ENCODE data around the gene GFOD1. TPM values are rescaled to one million over a fixed set of nuclear protein-coding genes. Genes with fewer than 3 reads are reported as not detected.

GFOD1 gene
- total RNA-seq, 1 experiment from 2014 or later, result 0.68 TPM

- ChIA-PET POLR2A (ENCODE audit: unreplicated experiment) (interaction anchor here (0.6 kb wide), 1 partner anchor 233 kb away, joined by 3 read pairs; no protein-coding TSS in a partner anchor), CTCF (no interaction called here)
- no peaks in the 10 kb centered on the region for H4K20me1 ChIP-seq (ENCODE audit: insufficient read depth)
- no TSS peak for BruUV-seq (replicated peaks)
- no peak overlapping the region for H3K4me3 ChIP-seq
- TF ChIP-seq, protein P1, sequence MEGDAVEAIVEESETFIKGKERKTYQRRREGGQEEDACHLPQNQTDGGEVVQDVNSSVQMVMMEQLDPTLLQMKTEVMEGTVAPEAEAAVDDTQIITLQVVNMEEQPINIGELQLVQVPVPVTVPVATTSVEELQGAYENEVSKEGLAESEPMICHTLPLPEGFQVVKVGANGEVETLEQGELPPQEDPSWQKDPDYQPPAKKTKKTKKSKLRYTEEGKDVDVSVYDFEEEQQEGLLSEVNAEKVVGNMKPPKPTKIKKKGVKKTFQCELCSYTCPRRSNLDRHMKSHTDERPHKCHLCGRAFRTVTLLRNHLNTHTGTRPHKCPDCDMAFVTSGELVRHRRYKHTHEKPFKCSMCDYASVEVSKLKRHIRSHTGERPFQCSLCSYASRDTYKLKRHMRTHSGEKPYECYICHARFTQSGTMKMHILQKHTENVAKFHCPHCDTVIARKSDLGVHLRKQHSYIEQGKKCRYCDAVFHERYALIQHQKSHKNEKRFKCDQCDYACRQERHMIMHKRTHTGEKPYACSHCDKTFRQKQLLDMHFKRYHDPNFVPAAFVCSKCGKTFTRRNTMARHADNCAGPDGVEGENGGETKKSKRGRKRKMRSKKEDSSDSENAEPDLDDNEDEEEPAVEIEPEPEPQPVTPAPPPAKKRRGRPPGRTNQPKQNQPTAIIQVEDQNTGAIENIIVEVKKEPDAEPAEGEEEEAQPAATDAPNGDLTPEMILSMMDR (conservative IDR thresholded peaks at IDR 0.05), result no peak
- TF ChIP-seq EZH2 (IDR thresholded peaks at IDR 0.05; ENCODE audit: low read depth), result no peak
- H3F3A ChIP-seq (ENCODE audit: insufficient read depth, low read depth), result no peaks in the 10 kb centered on the region
- DNase-seq, result no peak
- H3K4me2 ChIP-seq, result no peak overlapping the region
- no peaks in the 10 kb centered on the region for H3K79me2 ChIP-seq (ENCODE audit: low read depth)
- no peaks in the 10 kb centered on the region for H3K9me2 ChIP-seq (ENCODE audit: insufficient read depth)
- no peak overlapping the region for H2AFZ ChIP-seq
- H3K36me3 ChIP-seq (ENCODE audit: low read depth), result no peaks in the 10 kb centered on the region
- intact Hi-C loops (cut with micrococcal nuclease; ENCODE audit: unreplicated experiment), result no loop called here
- H3K4me1 ChIP-seq (replicated peaks; ENCODE audit: insufficient read depth), result peaks cover 6% of the 10 kb centered on the region; the same call in 1 of the 2 replicates
- H3K9me3 ChIP-seq (ENCODE audit: insufficient read depth, low read depth), result no peaks in the 10 kb centered on the region
- H3K27ac ChIP-seq, result no peak overlapping the region
- H3K27me3 ChIP-seq (ENCODE audit: insufficient read depth, low read depth), result no peaks in the 10 kb centered on the region
These were observed 144.9 kb downstream of the GFOD1 start for GRCh38 chr6:13342414-13343019.

DNA sequence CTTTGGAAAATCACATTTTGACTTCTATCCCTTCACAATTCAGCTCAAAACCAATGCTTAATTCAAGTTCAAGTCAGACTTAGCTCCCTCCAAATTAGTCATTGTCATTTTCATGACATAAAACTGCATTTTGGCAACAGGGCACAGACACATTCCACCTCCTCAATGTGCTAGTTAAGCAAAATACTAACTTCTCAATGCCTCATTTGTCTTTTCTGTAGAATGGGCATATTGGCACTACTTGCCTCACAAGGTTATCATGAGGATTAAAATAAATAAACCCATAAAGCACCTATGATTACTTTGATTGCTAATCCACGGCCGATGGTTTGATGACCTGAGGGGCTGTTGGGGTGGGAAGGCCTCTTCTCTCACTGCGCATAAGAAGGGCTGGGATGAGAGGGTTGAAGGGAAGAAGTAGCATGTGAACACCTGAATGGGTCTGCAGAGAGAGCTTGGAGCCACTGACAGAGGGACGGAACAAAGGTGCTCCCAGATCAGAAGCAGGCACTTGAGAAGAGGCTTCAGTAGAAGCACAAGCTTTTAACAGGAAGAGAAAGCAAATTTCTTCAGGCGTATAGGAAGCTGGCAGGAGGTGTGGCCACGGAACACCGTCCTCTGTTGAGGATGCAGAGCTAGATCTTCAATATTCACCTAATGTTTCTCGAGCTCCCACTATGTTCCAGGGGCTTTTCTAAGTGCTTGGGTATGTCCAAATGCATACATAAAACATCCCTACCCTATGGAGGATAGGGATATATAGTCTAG is 147.4 kb downstream of the GFOD1 start:
- intact Hi-C loops (cut with micrococcal nuclease; ENCODE audit: unreplicated experiment), result loop anchor here (5.0 to 10.0 kb wide), 3 partner anchors 137 to 727 kb away; no protein-coding TSS in a partner anchor
- no peaks in the 10 kb centered on the region for H3K79me2 ChIP-seq (ENCODE audit: low read depth)
- no peaks in the 10 kb centered on the region for H3F3A ChIP-seq (ENCODE audit: insufficient read depth, low read depth)
- no peak for TF ChIP-seq EZH2 (IDR thresholded peaks at IDR 0.05; ENCODE audit: low read depth)
- TF ChIP-seq, protein P1 (conservative IDR thresholded peaks at IDR 0.05), result no peak
- no peak overlapping the region for H2AFZ ChIP-seq
- no peaks in the 10 kb centered on the region for H3K9me2 ChIP-seq (ENCODE audit: insufficient read depth)
- no peak overlapping the region for H3K4me3 ChIP-seq
- no TSS peak for BruUV-seq (replicated peaks)
- CTCF ChIA-PET, result no interaction called here
- no peak for DNase-seq
- no peaks in the 10 kb centered on the region for H3K27me3 ChIP-seq (ENCODE audit: insufficient read depth, low read depth)
- H4K20me1 ChIP-seq (ENCODE audit: insufficient read depth), result no peaks in the 10 kb centered on the region
- H3K36me3 ChIP-seq (ENCODE audit: low read depth), result no peaks in the 10 kb centered on the region
- H3K4me2 ChIP-seq, result no peak overlapping the region
- H3K27ac ChIP-seq, result no peak overlapping the region
- POLR2A ChIA-PET (ENCODE audit: unreplicated experiment), result no interaction called here
- H3K4me1 ChIP-seq (replicated peaks; ENCODE audit: insufficient read depth), result no peaks in the 10 kb centered on the region; the same call in 1 of the 2 replicates
- H3K9me3 ChIP-seq (ENCODE audit: insufficient read depth, low read depth), result no peaks in the 10 kb centered on the region

DNA sequence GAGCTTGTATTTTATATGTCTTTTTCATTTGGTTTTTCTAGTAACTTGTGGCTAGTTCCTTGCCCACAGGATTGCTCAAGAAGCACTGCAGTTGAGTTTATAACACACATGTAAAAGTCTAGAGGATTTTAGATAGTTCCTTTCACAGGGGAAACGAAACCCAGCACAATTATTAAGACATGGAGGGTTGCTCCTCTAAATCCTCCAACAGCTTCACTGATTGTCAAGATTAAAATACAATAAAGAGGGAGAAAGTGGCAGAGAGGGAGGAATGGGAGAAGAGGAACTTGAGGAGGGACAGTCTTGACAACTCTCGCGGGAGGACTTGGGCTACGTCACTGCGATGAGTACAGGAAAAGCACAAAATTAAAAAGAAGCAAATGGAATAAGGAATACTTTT is 149.4 kb downstream of the GFOD1 start:
- no peak for DNase-seq
- ChIA-PET CTCF (interaction anchor here (1.2 kb wide), 1 partner anchor 200 kb away, joined by 10 read pairs; no protein-coding TSS in a partner anchor), POLR2A (ENCODE audit: unreplicated experiment) (no interaction called here)
- no peaks in the 10 kb centered on the region for H3K27me3 ChIP-seq (ENCODE audit: insufficient read depth, low read depth)
- intact Hi-C loops (cut with micrococcal nuclease; ENCODE audit: unreplicated experiment), result loop anchor here (5.0 to 10.0 kb wide), 3 partner anchors 139 to 729 kb away; no protein-coding TSS in a partner anchor
- no peaks in the 10 kb centered on the region for H3K36me3 ChIP-seq (ENCODE audit: low read depth)
- no peak overlapping the region for H3K4me3 ChIP-seq
- no peaks in the 10 kb centered on the region; the same call in 1 of the 2 replicates for H3K4me1 ChIP-seq (replicated peaks; ENCODE audit: insufficient read depth)
- no peaks in the 10 kb centered on the region for H4K20me1 ChIP-seq (ENCODE audit: insufficient read depth)
- no peak overlapping the region for H3K27ac ChIP-seq
- TF ChIP-seq, protein P1 (conservative IDR thresholded peaks at IDR 0.05), result no peak
- no peak for TF ChIP-seq EZH2 (IDR thresholded peaks at IDR 0.05; ENCODE audit: low read depth)
- H3F3A ChIP-seq (ENCODE audit: insufficient read depth, low read depth), result no peaks in the 10 kb centered on the region
- H3K9me3 ChIP-seq (ENCODE audit: insufficient read depth, low read depth), result no peaks in the 10 kb centered on the region
- H2AFZ ChIP-seq, result no peak overlapping the region
- no peaks in the 10 kb centered on the region for H3K9me2 ChIP-seq (ENCODE audit: insufficient read depth)
- H3K79me2 ChIP-seq (ENCODE audit: low read depth), result no peaks in the 10 kb centered on the region
- no peak overlapping the region for H3K4me2 ChIP-seq
- BruUV-seq (replicated peaks), result no TSS peak
